CD4-positive, alpha-beta memory T cell (primary cell): Measurements from ENCODE around the gene CACNA1C. TPM values are rescaled to one million over a fixed set of nuclear protein-coding genes. Genes with fewer than 3 reads are reported as not detected.

Source experiments
- CTCF ChIA-PET: fragments of 350-600 bp; sonication (Branson Sonifier 250); formaldehyde crosslinking; loops from one replicate; lab custom pipeline; 2021; ENCODE audit warnings: inconsistent platforms; ENCODE audit not compliant: partially characterized antibody; lab: Charles Lee
- POLR2A ChIA-PET: fragments of 350-600 bp; sonication (Branson Sonifier 250); formaldehyde crosslinking; loops from one replicate; lab custom pipeline; 2021; ENCODE audit not compliant: partially characterized antibody; lab: Charles Lee
- DNase-seq, 5 donors: peaks; one replicate each; pipeline versions ENCODE4 v3.0.0 to v3.0.0-alpha.2; 2020 to 2022; ENCODE audit warnings: mixed read lengths in 1 of 5
- H3K27ac ChIP-seq: one replicate; pipeline ENCODE4 v1.7.0; 2013; ENCODE audit warnings: low read depth, low read length
- H3K27me3 ChIP-seq: 2 replicates; pipeline ENCODE4 v1.7.0; 2013; ENCODE audit warnings: mild to moderate bottlenecking, low read length, moderate library complexity; ENCODE audit not compliant: insufficient read depth
- H3K36me3 ChIP-seq: 2 replicates; pipeline ENCODE4 v1.7.0; 2013; ENCODE audit warnings: mild to moderate bottlenecking, low read length, moderate library complexity; ENCODE audit not compliant: insufficient read depth
- H3K4me1 ChIP-seq: 2 replicates; pipeline ENCODE4 v1.7.0; 2013; ENCODE audit warnings: mild to moderate bottlenecking, low read length, moderate library complexity; ENCODE audit not compliant: insufficient read depth
- H3K4me3 ChIP-seq, 2 donors: one replicate each; pipeline ENCODE4 v1.7.0; 2013; ENCODE audit warnings: low read length in 2 of 2, mild to moderate bottlenecking in 1 of 2
- H3K9me3 ChIP-seq, 2 donors: one replicate each; pipeline ENCODE4 v1.7.0; 2013; ENCODE audit warnings: low read length in 2 of 2, control low read depth in 1 of 2; ENCODE audit not compliant: control insufficient read depth in 1 of 2
- H3K27ac Mint-ChIP-seq, 7 donors: one replicate each; pipeline ENCODE4 v1.8.0; 2020 to 2021; ENCODE audit warnings: mixed read lengths in 7 of 7, mild to moderate bottlenecking in 6 of 7, inconsistent platforms in 3 of 7, moderate library complexity in 3 of 7
- H3K27me3 Mint-ChIP-seq, 2 donors: one replicate each; pipeline ENCODE4 v1.8.0; 2020 to 2021; ENCODE audit warnings: mixed read lengths in 2 of 2
- H3K36me3 Mint-ChIP-seq, 2 donors: one replicate each; pipeline ENCODE4 v1.8.0; 2020 to 2021; ENCODE audit warnings: mixed read lengths in 2 of 2, inconsistent platforms in 1 of 2, mild to moderate bottlenecking in 1 of 2
- H3K4me1 Mint-ChIP-seq, 4 donors: one replicate each; pipeline ENCODE4 v1.8.0; 2020 to 2021; ENCODE audit warnings: mixed read lengths in 4 of 4, mild to moderate bottlenecking in 1 of 4
- H3K4me3 Mint-ChIP-seq, 8 donors: one replicate each; pipeline ENCODE4 v1.8.0; 2020 to 2021; ENCODE audit warnings: mixed read lengths in 8 of 8, mild to moderate bottlenecking in 7 of 8, moderate library complexity in 6 of 8, inconsistent platforms in 3 of 8
- H3K9me3 Mint-ChIP-seq, 8 donors: one replicate each; pipeline ENCODE4 v1.8.0; 2020 to 2021; ENCODE audit warnings: mixed read lengths in 8 of 8, mild to moderate bottlenecking in 5 of 8, inconsistent platforms in 3 of 8, moderate library complexity in 1 of 8
- intact Hi-C: fragments of 100-400 bp; cut with micrococcal nuclease; formaldehyde crosslinking; loops from one replicate; pipeline ENCODE4 v1.15.1; 2023
- polyA plus RNA-seq, 2 donors: library from polyadenylated mRNA; unstranded; fragments of 300-500 nt; fragmentation: Illumina TruSeq; gene quantifications; one replicate each; pipeline ENCODE4 v1.2.3, GENCODE V29; 2021
- total RNA-seq, 2 experiments: library from RNA; stranded (reverse); gene quantifications; one replicate each; pipeline ENCODE4 v1.2.3, GENCODE V29; 2021

Gene CACNA1C
- total and polyA plus RNA-seq, 4 experiments from 2014 or later, result 0.05 to 0.21 (median 0.07) TPM

DNA sequence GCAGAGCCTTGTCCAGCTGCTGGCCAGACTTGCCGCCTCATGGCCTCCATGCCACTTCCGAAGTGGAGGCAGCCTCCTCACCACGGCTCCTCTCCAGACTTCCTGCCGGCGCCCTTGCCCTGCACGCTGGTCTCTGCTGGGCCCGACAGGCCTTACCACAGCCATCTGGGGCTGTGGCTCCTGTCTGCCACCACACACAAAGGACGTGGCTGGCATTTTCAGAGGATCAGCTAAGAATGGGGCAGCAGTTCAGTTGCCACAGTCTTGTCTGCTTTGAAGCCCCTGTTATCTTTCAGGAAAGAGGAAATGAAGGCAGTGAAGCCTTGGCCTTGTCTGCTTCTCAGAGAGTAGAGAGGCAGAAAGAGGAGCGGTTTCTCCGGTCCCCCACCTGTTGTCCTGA lies 564.0 kb downstream of the CACNA1C start:
- no peaks in the 10 kb centered on the region for H3K36me3 Mint-ChIP-seq
- ChIA-PET CTCF (no interaction called here), POLR2A (no interaction called here)
- Histone ChIP-seq H3K4me3 (no peak overlapping the region), H3K36me3 (no peaks in the 10 kb centered on the region), H3K9me3 (no peaks in the 10 kb centered on the region), H3K4me1 (no peaks in the 10 kb centered on the region), H3K27ac (no peak overlapping the region), H3K27me3 (no peaks in the 10 kb centered on the region)
- no peaks in the 10 kb centered on the region for H3K9me3 Mint-ChIP-seq
- peaks cover 12 to 23% of the 10 kb centered on the region in 2 donors for H3K27me3 Mint-ChIP-seq
- no peak overlapping the region for H3K27ac Mint-ChIP-seq
- DNase-seq, result no peak
- H3K4me3 Mint-ChIP-seq, result no peak overlapping the region
- intact Hi-C loops, result no loop called here
- H3K4me1 Mint-ChIP-seq, result no peaks in the 10 kb centered on the region

GRCh38 chr12:2617365-2617764 lies 564.6 kb downstream of the CACNA1C start:
- intact Hi-C loops, result no loop called here
- Histone ChIP-seq H3K36me3 (no peaks in the 10 kb centered on the region), H3K9me3 (no peaks in the 10 kb centered on the region), H3K27me3 (no peaks in the 10 kb centered on the region), H3K4me3 (no peak overlapping the region), H3K27ac (no peak overlapping the region), H3K4me1 (no peaks in the 10 kb centered on the region)
- H3K27me3 Mint-ChIP-seq, result peaks cover 10 to 22% of the 10 kb centered on the region in 2 donors
- H3K4me1 Mint-ChIP-seq, result no peaks in the 10 kb centered on the region
- ChIA-PET CTCF (no interaction called here), POLR2A (no interaction called here)
- no peak for DNase-seq
- no peak overlapping the region for H3K27ac Mint-ChIP-seq
- no peak overlapping the region for H3K4me3 Mint-ChIP-seq
- H3K36me3 Mint-ChIP-seq, result no peaks in the 10 kb centered on the region
- no peaks in the 10 kb centered on the region for H3K9me3 Mint-ChIP-seq

- DNase-seq, result no peak
- peaks cover 7 to 20% of the 10 kb centered on the region in 2 donors for H3K27me3 Mint-ChIP-seq
- Histone ChIP-seq H3K4me3 (no peak overlapping the region), H3K27ac (no peak overlapping the region), H3K36me3 (no peaks in the 10 kb centered on the region), H3K9me3 (no peaks in the 10 kb centered on the region), H3K4me1 (no peaks in the 10 kb centered on the region), H3K27me3 (no peaks in the 10 kb centered on the region)
- intact Hi-C loops, result no loop called here
- no peaks in the 10 kb centered on the region for H3K4me1 Mint-ChIP-seq
- ChIA-PET CTCF (no interaction called here), POLR2A (no interaction called here)
- peaks cover 0 to 1% (median 0%) of the 10 kb centered on the region in 8 donors for H3K9me3 Mint-ChIP-seq
- H3K36me3 Mint-ChIP-seq, result no peaks in the 10 kb centered on the region
- no peak overlapping the region for H3K4me3 Mint-ChIP-seq
- H3K27ac Mint-ChIP-seq, result no peak overlapping the region
Observed at GRCh38 chr12:2618291-2618995, 565.7 kb downstream of the CACNA1C start.

GRCh38 chr12:2619136-2619535 lies 566.3 kb downstream of the CACNA1C start:
- H3K4me3 ChIP-seq, result no peak overlapping the region
- H3K4me3 Mint-ChIP-seq, result no peak overlapping the region
- no peak for DNase-seq
- peaks cover 0 to 1% (median 0%) of the 10 kb centered on the region in 8 donors for H3K9me3 Mint-ChIP-seq
- ChIA-PET POLR2A (no interaction called here), CTCF (no interaction called here)
- H3K36me3 ChIP-seq, result no peaks in the 10 kb centered on the region
- no peak overlapping the region for H3K27ac ChIP-seq
- H3K36me3 Mint-ChIP-seq, result no peaks in the 10 kb centered on the region
- H3K27me3 Mint-ChIP-seq, result peaks cover 5 to 20% of the 10 kb centered on the region in 2 donors
- H3K4me1 Mint-ChIP-seq, result no peaks in the 10 kb centered on the region
- H3K9me3 ChIP-seq, result no peaks in the 10 kb centered on the region
- H3K4me1 ChIP-seq, result no peaks in the 10 kb centered on the region
- no peaks in the 10 kb centered on the region for H3K27me3 ChIP-seq
- no peak overlapping the region for H3K27ac Mint-ChIP-seq
- intact Hi-C loops, result no loop called here

- no peak overlapping the region for H3K4me3 Mint-ChIP-seq
- peaks cover 0 to 3% (median 0%) of the 10 kb centered on the region in 8 donors for H3K9me3 Mint-ChIP-seq
- no peaks in the 10 kb centered on the region for H3K4me1 Mint-ChIP-seq
- Histone ChIP-seq H3K27me3 (no peaks in the 10 kb centered on the region), H3K4me1 (no peaks in the 10 kb centered on the region), H3K36me3 (no peaks in the 10 kb centered on the region), H3K9me3 (no peaks in the 10 kb centered on the region), H3K27ac (no peak overlapping the region), H3K4me3 (no peak overlapping the region)
- no peak overlapping the region for H3K27ac Mint-ChIP-seq
- CTCF ChIA-PET, result no interaction called here
- peaks cover 10 to 18% of the 10 kb centered on the region in 2 donors for H3K27me3 Mint-ChIP-seq
- intact Hi-C loops, result no loop called here
- no peak for DNase-seq
- no peaks in the 10 kb centered on the region for H3K36me3 Mint-ChIP-seq
- POLR2A ChIA-PET, result no interaction called here
Observed at GRCh38 chr12:2622460-2622859, 569.7 kb downstream of the CACNA1C start.

DNA sequence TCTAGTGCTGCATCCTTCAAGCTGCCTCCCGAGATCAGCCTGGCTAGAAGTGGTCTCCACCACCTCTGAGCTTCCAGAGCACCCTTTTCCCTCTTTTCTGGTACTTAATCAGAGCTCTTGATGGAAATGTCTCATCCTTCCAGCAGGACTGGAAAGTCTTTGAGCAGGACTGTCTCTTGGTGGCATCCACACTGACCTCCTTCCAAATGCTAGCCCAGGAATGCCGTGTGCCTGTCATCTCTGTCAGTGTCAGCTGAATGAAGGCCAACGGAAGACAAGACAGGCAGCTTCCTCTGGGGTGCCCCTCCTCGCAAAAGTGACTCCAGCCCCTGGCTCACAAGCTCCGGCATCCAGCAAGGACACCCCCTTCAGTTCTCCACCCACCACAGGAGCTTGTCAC lies 570.7 kb downstream of the CACNA1C start:
- Mint-ChIP-seq H3K4me1 (no peaks in the 10 kb centered on the region), H3K27me3 (peaks cover 13 to 26% of the 10 kb centered on the region in 2 donors), H3K36me3 (no peaks in the 10 kb centered on the region), H3K4me3 (no peak overlapping the region), H3K27ac (no peak overlapping the region), H3K9me3 (peaks cover 0 to 3% (median 0%) of the 10 kb centered on the region in 8 donors)
- Histone ChIP-seq H3K27ac (no peak overlapping the region), H3K9me3 (no peaks in the 10 kb centered on the region), H3K36me3 (no peaks in the 10 kb centered on the region), H3K4me3 (no peak overlapping the region), H3K4me1 (no peaks in the 10 kb centered on the region), H3K27me3 (no peaks in the 10 kb centered on the region)
- intact Hi-C loops, result no loop called here
- POLR2A ChIA-PET, result no interaction called here
- DNase-seq, result no peak
- CTCF ChIA-PET, result no interaction called here

DNA sequence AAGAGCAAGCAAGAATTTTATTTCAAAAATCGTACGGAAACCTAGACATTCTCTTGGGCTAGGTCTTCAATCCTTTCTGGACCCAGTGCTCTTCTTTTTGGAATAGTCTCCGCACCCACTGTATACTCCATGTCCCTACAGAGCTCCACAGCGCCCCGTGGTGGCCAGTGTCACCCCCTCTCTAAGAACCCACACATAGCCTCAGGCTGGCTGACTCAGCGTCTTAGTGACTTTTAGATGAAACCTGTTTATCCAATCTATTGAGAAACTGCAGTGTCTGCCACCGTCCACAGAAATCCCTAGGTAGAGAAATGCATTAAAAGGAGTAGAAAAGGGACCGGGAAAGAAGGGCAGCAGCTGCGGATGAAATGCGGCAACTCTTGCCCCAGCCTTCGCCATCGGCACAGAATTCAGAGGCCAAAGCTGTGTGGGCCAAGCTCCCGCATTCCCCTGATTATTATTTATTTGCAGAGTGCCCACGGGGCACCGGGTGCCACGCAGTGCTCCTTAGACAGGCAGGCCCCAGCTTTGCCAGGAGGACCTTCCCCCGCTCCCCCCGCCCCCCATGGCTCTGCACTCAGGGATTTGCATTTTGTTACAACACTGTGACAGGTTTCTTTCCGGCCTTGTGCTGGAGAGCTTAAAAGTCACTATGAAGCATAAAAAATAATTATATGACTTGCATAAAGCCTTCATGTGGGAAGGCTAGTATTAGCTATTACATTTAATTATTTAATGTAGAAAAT lies 571.9 kb downstream of the CACNA1C start:
- intact Hi-C loops, result no loop called here
- H3K27me3 ChIP-seq, result no peaks in the 10 kb centered on the region
- Mint-ChIP-seq H3K27me3 (peaks cover 16 to 23% of the 10 kb centered on the region in 2 donors), H3K9me3 (peaks cover 0 to 3% (median 0%) of the 10 kb centered on the region in 8 donors), H3K36me3 (no peaks in the 10 kb centered on the region), H3K4me1 (no peaks in the 10 kb centered on the region), H3K27ac (no peak overlapping the region), H3K4me3 (no peak overlapping the region)
- H3K36me3 ChIP-seq, result no peaks in the 10 kb centered on the region
- ChIA-PET POLR2A (no interaction called here), CTCF (no interaction called here)
- DNase-seq, result no peak
- H3K27ac ChIP-seq, result no peak overlapping the region
- no peaks in the 10 kb centered on the region for H3K9me3 ChIP-seq
- H3K4me3 ChIP-seq, result no peak overlapping the region
- no peaks in the 10 kb centered on the region for H3K4me1 ChIP-seq
